ENCODE results near the gene GFRA4. TPM values are rescaled to one million over a fixed set of nuclear protein-coding genes. Genes with fewer than 3 reads are reported as not detected.

Gene GFRA4
- total RNA-seq, 1 donor, result not detected

- Histone ChIP-seq H3K27me3 (ENCODE audit: insufficient read depth, low read length) (peaks cover 15% of the 10 kb centered on the region), H2AFZ (ENCODE audit: low read length) (no peak overlapping the region), H3K4me1 (ENCODE audit: insufficient read depth, low read length) (peaks cover 10% of the 10 kb centered on the region), H3K9me3 (ENCODE audit: low read depth, low read length) (no peaks in the 10 kb centered on the region), H4K20me1 (ENCODE audit: insufficient read depth, low read length) (no peaks in the 10 kb centered on the region), H3K27ac (ENCODE audit: low read depth, low read length) (no peak overlapping the region), H3K36me3 (ENCODE audit: insufficient read depth, low read length) (no peaks in the 10 kb centered on the region), H3K4me3 (ENCODE audit: insufficient read depth, low read length) (peak overlapping the region; percentile 67), H3K4me2 (ENCODE audit: insufficient read depth, low read length) (peak overlapping the region; percentile 71), H3K79me2 (ENCODE audit: insufficient read depth, low read length) (no peaks in the 10 kb centered on the region)
- no peak for DNase-seq (ENCODE audit: insufficient read length, low spot score, missing footprints)
- no peak for TF ChIP-seq CTCF (IDR thresholded peaks at IDR 0.05; ENCODE audit: extremely low read depth, low read depth, low read length)
Observed at GRCh38 chr20:3680701-3681351, 17.6 kb upstream of the GFRA4 start.

GRCh38 chr20:3679749-3680700 is 16.8 kb upstream of the GFRA4 start:
- Histone ChIP-seq H2AFZ (ENCODE audit: low read length) (peak overlapping the region; percentile 14), H3K36me3 (ENCODE audit: insufficient read depth, low read length) (no peaks in the 10 kb centered on the region), H3K4me1 (ENCODE audit: insufficient read depth, low read length) (peaks cover 10% of the 10 kb centered on the region), H3K4me3 (ENCODE audit: insufficient read depth, low read length) (peak overlapping the region; percentile 20), H3K79me2 (ENCODE audit: insufficient read depth, low read length) (no peaks in the 10 kb centered on the region), H3K27ac (ENCODE audit: low read depth, low read length) (no peak overlapping the region), H3K9me3 (ENCODE audit: low read depth, low read length) (no peaks in the 10 kb centered on the region), H3K27me3 (ENCODE audit: insufficient read depth, low read length) (peaks cover 21% of the 10 kb centered on the region), H4K20me1 (ENCODE audit: insufficient read depth, low read length) (no peaks in the 10 kb centered on the region), H3K4me2 (ENCODE audit: insufficient read depth, low read length) (peak overlapping the region; percentile 4)
- DNase-seq (ENCODE audit: insufficient read length, low spot score, missing footprints), result peak; percentile 98
- no peak for TF ChIP-seq CTCF (IDR thresholded peaks at IDR 0.05; ENCODE audit: extremely low read depth, low read depth, low read length)

- Histone ChIP-seq H3K4me2 (ENCODE audit: insufficient read depth, low read length) (no peak overlapping the region), H3K4me1 (ENCODE audit: insufficient read depth, low read length) (peaks cover 10% of the 10 kb centered on the region), H3K4me3 (ENCODE audit: insufficient read depth, low read length) (no peak overlapping the region), H3K36me3 (ENCODE audit: insufficient read depth, low read length) (no peaks in the 10 kb centered on the region), H3K27me3 (ENCODE audit: insufficient read depth, low read length) (peaks cover 22% of the 10 kb centered on the region), H3K79me2 (ENCODE audit: insufficient read depth, low read length) (no peaks in the 10 kb centered on the region), H3K9me3 (ENCODE audit: low read depth, low read length) (no peaks in the 10 kb centered on the region), H2AFZ (ENCODE audit: low read length) (no peak overlapping the region), H4K20me1 (ENCODE audit: insufficient read depth, low read length) (no peaks in the 10 kb centered on the region), H3K27ac (ENCODE audit: low read depth, low read length) (no peak overlapping the region)
- TF ChIP-seq CTCF (IDR thresholded peaks at IDR 0.05; ENCODE audit: extremely low read depth, low read depth, low read length), result no peak
- DNase-seq (ENCODE audit: insufficient read length, low spot score, missing footprints), result no peak
Observed at GRCh38 chr20:3678856-3679720, 15.9 kb upstream of the GFRA4 start.
